Fibroblast of pulmonary artery (primary cell): ENCODE data around the gene MOCOS.
"Not testable (repeated sequence)": the region's sequence is repeated elsewhere in the genome, so short reads cannot be mapped to it uniquely, and the experiment has no call there.

Source experiments
- DNase-seq: peaks from one replicate; pipeline ENCODE4 v3.0.0-alpha.2; 2010; ENCODE audit warnings: low read depth
- H3K4me3 ChIP-seq: replicated peaks from 2 replicates; pipeline ENCODE4 v1.5.1; 2011; ENCODE audit warnings: low read depth, mild to moderate bottlenecking, control low read depth, low read length, moderate library complexity
- TF ChIP-seq, protein P1 (sequence below): IDR thresholded peaks from 2 replicates; pipeline ENCODE4 v1.5.1; 2011; ENCODE audit warnings: mild to moderate bottlenecking, control low read depth, low read length, inconsistent platforms; ENCODE audit errors: missing control alignments

Gene MOCOS

DNA sequence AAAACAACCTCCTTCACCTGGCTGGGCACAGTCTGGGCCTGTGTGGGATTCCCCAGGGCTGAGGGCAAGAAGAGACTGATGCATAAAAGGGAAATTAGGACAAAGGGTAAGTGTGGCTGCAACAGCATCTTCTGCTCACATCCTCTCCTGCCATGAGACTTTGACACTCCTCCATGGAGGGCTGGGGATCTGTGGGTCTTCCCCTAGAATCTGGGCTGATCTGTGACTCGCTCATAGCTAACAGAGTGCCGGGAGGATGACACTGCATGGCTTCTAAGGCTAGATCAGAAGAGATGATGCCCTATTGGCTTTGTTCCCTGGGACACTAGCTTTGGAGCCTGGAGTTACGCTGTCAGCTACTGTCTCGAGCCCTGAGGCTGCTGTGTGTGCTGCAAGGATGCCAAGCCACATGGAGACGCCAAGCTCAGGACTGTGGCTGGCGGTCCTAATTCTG, 24.3 kb downstream of the MOCOS start:
- DNase-seq, result peak; percentile 10
- TF ChIP-seq, protein P1, sequence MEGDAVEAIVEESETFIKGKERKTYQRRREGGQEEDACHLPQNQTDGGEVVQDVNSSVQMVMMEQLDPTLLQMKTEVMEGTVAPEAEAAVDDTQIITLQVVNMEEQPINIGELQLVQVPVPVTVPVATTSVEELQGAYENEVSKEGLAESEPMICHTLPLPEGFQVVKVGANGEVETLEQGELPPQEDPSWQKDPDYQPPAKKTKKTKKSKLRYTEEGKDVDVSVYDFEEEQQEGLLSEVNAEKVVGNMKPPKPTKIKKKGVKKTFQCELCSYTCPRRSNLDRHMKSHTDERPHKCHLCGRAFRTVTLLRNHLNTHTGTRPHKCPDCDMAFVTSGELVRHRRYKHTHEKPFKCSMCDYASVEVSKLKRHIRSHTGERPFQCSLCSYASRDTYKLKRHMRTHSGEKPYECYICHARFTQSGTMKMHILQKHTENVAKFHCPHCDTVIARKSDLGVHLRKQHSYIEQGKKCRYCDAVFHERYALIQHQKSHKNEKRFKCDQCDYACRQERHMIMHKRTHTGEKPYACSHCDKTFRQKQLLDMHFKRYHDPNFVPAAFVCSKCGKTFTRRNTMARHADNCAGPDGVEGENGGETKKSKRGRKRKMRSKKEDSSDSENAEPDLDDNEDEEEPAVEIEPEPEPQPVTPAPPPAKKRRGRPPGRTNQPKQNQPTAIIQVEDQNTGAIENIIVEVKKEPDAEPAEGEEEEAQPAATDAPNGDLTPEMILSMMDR, result no peak

DNA sequence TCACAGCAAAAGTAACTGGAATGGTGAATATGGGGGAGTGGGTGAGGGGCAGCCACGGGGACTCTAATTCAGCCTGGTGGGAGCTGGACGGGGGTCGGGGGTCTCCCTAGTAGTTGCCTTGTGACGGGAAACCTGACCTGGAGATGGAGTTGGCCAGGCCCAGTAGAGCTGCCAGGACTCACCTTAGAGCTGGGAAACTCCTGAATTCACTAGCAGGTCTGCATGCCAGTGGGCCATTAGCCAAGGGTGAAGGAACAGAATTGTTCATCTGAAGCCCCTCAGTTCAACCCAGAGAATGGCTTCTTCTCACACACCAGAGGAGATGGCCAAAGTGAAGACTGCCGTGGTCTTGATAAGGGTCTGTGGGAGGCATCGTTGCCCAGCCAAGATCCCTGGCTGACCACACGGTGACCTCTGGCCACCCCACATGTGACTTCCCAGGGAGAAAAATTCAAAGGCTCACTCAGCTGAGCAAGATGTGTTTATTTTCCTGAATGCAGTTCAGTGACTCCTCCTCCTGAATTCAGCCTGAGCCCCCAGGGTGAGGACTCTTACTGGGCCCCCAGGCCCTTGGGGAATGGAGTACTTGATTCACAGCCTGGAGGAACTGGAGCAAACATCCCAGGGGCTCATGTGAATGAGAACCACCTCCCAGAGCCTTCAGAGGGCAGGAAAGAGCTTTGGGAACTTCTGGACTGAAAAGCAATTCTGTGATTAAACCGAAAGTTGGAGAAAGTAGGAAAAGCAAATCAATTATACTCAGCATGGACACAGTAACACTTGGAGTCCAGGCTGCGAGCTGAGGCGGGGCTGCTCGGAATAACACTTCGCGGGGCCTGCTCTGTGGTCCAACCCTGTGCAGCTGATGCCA, 25.2 kb downstream of the MOCOS start:
- peak; percentile 34 for DNase-seq
- TF ChIP-seq, protein P1, result peak; percentile 33
- H3K4me3 ChIP-seq, result no peak overlapping the region

More for the DNA sequence above, 24.3 kb downstream of the MOCOS start:
- no peak overlapping the region for H3K4me3 ChIP-seq

- TF ChIP-seq, protein P1, result no peak
- H3K4me3 ChIP-seq, result no peak overlapping the region
Measured at GRCh38 chr18:36214811-36215210, 27.5 kb downstream of the MOCOS start.

GRCh38 chr18:36215577-36215976, 28.3 kb downstream of the MOCOS start:
- DNase-seq, result no peak
- TF ChIP-seq, protein P1, result no peak
- H3K4me3 ChIP-seq, result no peak overlapping the region

More at GRCh38 chr18:36214811-36215210, 27.5 kb downstream of the MOCOS start:
- no peak for DNase-seq

- H3K4me3 ChIP-seq, result no peak overlapping the region
- no peak for DNase-seq
- TF ChIP-seq, protein P1, result no peak
Measured at GRCh38 chr18:36217348-36217747, 30.1 kb downstream of the MOCOS start.

GRCh38 chr18:36229188-36229587, 41.9 kb downstream of the MOCOS start:
- TF ChIP-seq, protein P1, result no peak
- H3K4me3 ChIP-seq, result no peak overlapping the region
- DNase-seq, result no peak

DNA sequence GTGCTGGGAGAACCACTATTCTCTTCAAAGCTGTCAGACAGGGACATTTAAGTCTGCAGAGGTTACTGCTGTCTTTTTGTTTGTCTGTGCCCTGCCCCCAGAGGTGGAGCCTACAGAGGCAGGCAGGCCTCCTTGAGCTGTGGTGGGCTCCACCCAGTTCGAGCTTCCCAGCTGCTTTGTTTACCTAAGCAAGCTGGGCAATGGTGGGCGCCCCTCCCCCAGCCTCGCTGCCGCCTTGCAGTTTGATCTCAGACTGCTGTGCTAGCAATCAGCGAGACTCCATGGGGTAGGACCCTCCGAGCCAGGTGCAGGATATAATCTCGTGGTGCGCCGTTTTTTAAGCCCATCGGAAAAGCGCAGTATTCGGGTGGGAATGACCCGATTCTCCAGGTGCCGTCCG, 53.2 kb downstream of the MOCOS start:
- DNase-seq, H3K4me3 ChIP-seq: not testable (repeated sequence)
